GM19328 (cell line): ENCODE data around the gene CHD5.

Experiments used
- ATAC-seq: cut with Tn5 transposase; IDR thresholded peaks from one replicate; pipeline ENCODE4 v1.9.1; 2021; ENCODE audit warnings: mild to moderate bottlenecking, moderate library complexity; ENCODE audit not compliant: unreplicated experiment

Gene CHD5

GRCh38 chr1:6157132-6157527, 23.0 kb downstream of the CHD5 start:
- no peak for ATAC-seq

- ATAC-seq, result no peak
These were observed 25.4 kb downstream of the CHD5 start for GRCh38 chr1:6154525-6155319.

- ATAC-seq, result no peak
These were observed 27.2 kb downstream of the CHD5 start for GRCh38 chr1:6152882-6153281.

GRCh38 chr1:6152181-6152580, 27.9 kb downstream of the CHD5 start:
- ATAC-seq, result no peak

GRCh38 chr1:6151291-6151822, 28.8 kb downstream of the CHD5 start:
- no peak for ATAC-seq

- ATAC-seq, result no peak
These were observed 29.8 kb downstream of the CHD5 start for GRCh38 chr1:6150006-6150938.

GRCh38 chr1:6149597-6149996, 30.5 kb downstream of the CHD5 start:
- no peak for ATAC-seq

GRCh38 chr1:6148497-6149241, 31.5 kb downstream of the CHD5 start:
- no peak for ATAC-seq

GRCh38 chr1:6145864-6146410, 34.2 kb downstream of the CHD5 start:
- ATAC-seq, result no peak

- ATAC-seq, result no peak
These were observed 34.7 kb downstream of the CHD5 start for GRCh38 chr1:6145396-6145750.

GRCh38 chr1:6144647-6145395, 35.3 kb downstream of the CHD5 start:
- ATAC-seq, result no peak

GRCh38 chr1:6144175-6144574, 35.9 kb downstream of the CHD5 start:
- no peak for ATAC-seq

- ATAC-seq, result no peak
These were observed 36.7 kb downstream of the CHD5 start for GRCh38 chr1:6143395-6143794.

GRCh38 chr1:6142734-6143133, 37.4 kb downstream of the CHD5 start:
- no peak for ATAC-seq

GRCh38 chr1:6142036-6142621, 38.0 kb downstream of the CHD5 start:
- ATAC-seq, result no peak

- ATAC-seq, result no peak
These were observed 38.5 kb downstream of the CHD5 start for GRCh38 chr1:6141592-6141991.

- ATAC-seq, result no peak
These were observed 39.7 kb downstream of the CHD5 start for GRCh38 chr1:6140413-6140812.

GRCh38 chr1:6137758-6138157, 42.4 kb downstream of the CHD5 start:
- ATAC-seq, result no peak

GRCh38 chr1:6136516-6137220, 43.5 kb downstream of the CHD5 start:
- ATAC-seq, result no peak
